GM12865 (cell line): ENCODE measurements around the gene CCDC191.

ENCODE experiments used
- DNase-seq: peaks from one replicate; pipeline ENCODE4 v3.0.0; 2010; ENCODE audit warnings: low read depth
- H3K4me3 ChIP-seq: 2 replicates; pipeline ENCODE4 v1.5.1; 2011; ENCODE audit warnings: mild to moderate bottlenecking, low read depth, low read length, control low read depth
- CTCF ChIP-seq: IDR thresholded peaks from 2 replicates; pipeline ENCODE4 v1.5.1; 2011; ENCODE audit warnings: low read length, control low read depth, low read depth, inconsistent platforms; ENCODE audit not compliant: insufficient read depth; ENCODE audit errors: missing control alignments

Gene CCDC191

GRCh38 chr3:113977822-113978221 lies 78.5 kb downstream of the CCDC191 start:
- no peak for DNase-seq
- no peak for TF ChIP-seq CTCF
- no peak overlapping the region for H3K4me3 ChIP-seq

GRCh38 chr3:113968986-113969385 lies 87.3 kb downstream of the CCDC191 start:
- DNase-seq: no peak
- TF ChIP-seq CTCF: no peak

GRCh38 chr3:113966172-113966571 lies 90.2 kb downstream of the CCDC191 start:
- DNase-seq: no peak
- no peak overlapping the region for H3K4me3 ChIP-seq
- no peak for TF ChIP-seq CTCF

More at GRCh38 chr3:113968986-113969385, 87.3 kb downstream of the CCDC191 start:
- H3K4me3 ChIP-seq: no peak overlapping the region

- no peak for DNase-seq
- no peak for TF ChIP-seq CTCF
- H3K4me3 ChIP-seq: no peak overlapping the region
These were observed 92.4 kb downstream of the CCDC191 start for GRCh38 chr3:113963879-113964278.

GRCh38 chr3:113954091-113954685 lies 102.1 kb downstream of the CCDC191 start:
- TF ChIP-seq CTCF: no peak
- no peak overlapping the region for H3K4me3 ChIP-seq
- no peak for DNase-seq

GRCh38 chr3:113953677-113954076 lies 102.6 kb downstream of the CCDC191 start:
- DNase-seq: no peak
- no peak for TF ChIP-seq CTCF
- H3K4me3 ChIP-seq: no peak overlapping the region

GRCh38 chr3:113952921-113953320 lies 103.4 kb downstream of the CCDC191 start:
- TF ChIP-seq CTCF: no peak
- H3K4me3 ChIP-seq: no peak overlapping the region
- no peak for DNase-seq
